AG09319 (cell line): Measurements from ENCODE around the gene FALEC.

Source experiments
- DNase-seq: peaks from one replicate; pipeline ENCODE4 v3.0.0-alpha.2; 2010; ENCODE audit warnings: low read depth; ENCODE audit errors: extremely low read depth
- CTCF ChIP-seq: IDR thresholded peaks from 2 replicates; pipeline ENCODE4 v1.5.1; 2011; ENCODE audit warnings: low read depth, mild to moderate bottlenecking, inconsistent platforms, low read length, moderate library complexity

The FALEC gene

DNA sequence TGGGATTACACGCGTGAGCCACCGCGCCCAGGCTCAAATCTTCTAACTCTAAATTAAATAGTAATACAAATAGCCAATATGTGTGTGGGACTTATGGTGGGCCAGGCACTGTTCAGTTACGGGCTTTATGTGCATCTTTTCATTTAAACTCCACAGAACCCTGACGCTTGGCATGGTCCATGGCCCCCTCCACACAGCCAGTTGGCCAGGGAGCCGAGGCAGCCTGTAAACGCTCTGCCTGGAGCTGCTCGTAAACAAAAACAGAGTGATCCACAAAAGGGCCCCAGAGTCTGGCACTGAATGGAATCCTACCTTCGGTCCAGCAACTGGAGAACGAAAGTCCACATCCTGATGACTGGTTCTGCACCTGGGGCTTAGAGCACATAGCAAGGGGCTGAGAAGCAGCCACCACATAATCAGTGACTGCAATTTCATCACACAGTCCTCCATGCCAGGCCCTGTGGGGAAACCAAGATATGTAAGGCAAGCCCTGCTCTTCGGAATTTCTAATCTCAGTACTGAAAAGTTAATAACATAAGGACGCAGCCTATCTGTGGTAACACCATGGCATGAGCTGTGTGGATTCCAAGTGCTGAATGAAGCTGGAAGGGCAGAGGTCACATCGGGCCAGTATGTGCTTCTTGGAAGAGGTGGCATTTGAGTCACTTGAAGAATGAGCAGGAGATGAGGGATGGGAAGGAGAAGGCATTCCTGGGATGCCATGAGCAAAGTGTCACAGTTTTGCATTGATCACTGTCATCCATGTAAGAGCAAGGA lies 20.1 kb downstream of the FALEC start:
- no peak for TF ChIP-seq CTCF
- no peak for DNase-seq

DNA sequence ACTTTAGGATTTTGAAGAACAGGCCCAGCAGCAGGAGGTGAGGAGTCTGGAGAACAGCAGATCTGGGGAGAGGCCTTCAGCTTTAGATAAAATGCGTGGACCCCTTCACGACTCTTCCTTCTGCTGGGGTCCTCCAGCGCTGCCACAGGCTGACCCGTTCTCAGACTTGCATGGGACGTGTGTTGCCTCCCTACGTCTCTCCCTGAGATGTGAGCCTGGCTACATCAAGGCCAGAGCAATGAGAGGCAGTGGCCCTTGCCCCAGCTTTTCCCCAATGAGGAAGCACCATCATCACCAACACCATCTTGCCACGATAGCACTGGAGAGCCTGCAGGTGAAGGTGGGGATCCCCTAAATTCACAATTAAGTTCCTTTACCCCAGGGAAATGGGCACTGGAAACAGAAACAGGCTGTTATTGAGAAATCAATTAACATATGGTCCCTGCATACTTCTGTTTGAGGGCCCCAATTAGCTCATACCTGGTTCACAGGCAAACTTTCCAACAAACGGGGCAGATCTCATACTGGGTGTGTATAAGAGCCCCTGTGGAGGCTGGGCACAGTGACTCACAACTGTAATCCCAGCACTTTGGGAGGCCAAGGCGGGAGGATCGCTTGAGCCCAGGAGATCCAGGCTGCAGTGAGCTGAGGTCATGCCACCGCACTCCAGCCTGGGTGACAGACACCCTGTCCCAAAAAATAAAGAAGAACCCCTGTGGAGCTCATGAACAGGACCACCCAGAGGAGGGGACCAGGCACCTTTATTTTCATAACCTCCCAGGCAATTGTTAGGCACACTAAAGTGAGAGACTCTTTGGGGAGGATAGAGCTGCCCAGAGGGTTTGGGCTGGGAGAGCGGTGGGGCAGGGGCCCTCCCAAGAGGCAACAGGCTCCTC lies 21.5 kb downstream of the FALEC start:
- DNase-seq: no peak
- no peak for TF ChIP-seq CTCF

DNA sequence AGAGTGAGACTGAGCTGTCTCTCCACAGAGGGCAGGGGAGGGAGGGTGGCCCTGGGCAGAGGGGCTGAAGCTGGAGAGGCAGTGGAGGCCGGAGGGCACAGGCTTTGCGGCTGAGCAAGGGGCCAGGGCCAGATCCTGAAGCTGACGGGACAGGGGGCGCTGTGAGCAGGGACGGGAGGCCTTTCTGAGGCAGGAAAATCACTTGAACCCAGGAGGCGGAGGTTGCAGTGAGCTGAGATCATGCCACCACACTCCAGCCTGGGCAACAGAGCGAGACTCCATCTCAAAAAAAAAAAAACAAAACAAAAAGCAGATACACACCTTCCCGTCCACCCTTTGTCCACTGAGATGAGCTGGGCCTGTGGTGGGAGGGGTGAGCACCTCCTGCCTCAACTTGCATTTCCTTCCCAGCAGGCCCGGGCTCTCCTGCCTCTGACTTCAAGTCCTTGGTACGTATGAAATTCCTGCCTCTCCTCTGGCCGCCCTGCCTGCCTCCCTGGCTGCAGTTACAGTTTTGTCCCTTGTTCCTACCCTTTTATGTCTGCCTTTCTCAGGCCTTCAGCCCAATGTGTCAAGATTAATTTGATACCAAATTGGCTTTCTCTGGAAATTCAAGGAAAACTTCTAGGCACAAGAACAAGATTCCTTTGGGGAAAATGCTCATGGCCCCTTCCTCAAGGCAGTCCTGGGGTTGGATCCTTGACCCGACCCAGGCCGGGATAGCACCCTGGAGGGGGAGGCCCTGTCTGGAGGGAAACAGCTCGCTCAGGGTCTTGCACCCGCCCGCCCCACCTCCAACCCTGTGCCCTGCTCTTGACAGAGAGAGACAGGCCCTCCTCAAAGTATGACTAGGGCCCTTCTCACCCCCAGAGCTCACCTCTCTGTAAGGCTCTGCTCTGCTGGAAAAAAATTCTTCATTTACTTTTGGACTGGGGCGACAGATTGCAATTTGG lies 22.5 kb downstream of the FALEC start:
- DNase-seq: peak; percentile 60
- TF ChIP-seq CTCF: peak; percentile 10

DNA sequence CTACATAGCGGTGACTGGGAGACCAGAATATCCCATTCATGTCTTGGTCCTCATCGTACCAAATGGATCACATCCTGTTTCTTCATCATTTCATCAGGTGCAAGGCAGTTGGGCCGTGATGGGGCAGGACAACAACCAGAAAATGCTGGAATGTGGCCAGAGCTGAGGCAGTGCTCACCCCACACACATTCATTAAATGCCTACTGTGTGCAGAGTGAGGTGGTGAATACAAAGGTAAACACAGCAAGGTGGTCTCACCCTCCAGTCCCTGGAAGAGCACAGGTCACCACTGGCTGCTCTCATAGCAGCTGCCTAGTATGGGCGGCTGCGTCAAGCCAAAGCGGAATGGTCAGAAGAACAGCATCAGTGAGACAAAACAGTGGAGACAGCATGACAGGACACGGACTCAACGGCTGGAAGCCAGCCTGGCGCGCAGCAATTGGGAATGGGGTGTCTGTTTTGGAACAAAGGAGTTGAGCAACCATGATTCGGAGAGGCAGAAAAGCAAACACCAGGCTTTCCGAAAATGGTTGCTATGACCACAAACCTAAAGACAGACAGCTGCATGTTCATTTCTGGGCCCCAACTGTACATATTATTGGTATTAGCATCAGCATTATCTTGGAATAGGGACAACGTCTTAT lies 28.1 kb downstream of the FALEC start:
- TF ChIP-seq CTCF: no peak
- DNase-seq: no peak

DNA sequence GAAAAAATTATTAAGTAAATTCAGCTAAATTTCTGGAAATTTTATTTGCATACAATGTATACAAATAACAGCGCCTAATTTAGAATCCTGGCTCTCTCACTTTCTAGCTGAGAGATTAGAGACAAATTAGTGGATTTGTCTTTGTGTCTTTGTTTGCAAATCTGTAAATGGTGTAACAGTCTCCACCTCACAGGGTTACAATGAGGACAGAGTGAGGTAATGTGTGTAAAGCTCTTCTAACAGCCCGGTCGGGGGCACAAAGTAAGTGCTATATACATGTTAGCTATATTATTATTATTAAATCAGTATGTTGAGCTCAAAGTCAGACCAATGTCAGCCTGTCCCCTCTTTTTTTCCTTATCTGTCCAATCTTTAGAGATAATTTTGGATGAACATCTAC lies 28.7 kb downstream of the FALEC start:
- TF ChIP-seq CTCF: no peak
- DNase-seq: no peak

DNA sequence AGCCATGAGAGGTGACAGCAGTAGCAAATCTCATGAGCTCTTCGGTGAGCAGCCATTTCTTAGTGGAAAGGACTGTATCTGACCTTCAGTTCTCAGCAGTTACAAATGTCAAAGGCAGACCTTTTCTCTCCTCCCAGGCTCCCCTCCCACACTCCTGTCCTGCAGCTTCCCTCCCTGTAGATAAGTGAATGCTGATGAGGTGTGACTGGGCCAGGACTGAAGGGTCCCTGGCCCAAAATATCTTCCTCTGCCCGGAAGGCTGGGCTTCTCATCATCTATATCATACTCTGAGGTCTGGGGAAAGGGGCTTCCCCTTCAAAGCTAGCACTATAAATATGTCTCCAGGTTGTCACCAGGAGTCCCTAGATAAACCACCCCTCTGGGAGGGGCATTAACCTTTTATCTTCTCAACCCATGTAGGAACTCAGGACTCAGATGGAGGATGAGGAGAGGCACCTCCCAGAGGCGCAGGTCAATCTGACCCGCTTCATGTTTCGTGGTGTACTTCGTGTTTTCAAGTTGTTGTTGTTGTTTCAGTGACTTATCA lies 30.0 kb downstream of the FALEC start:
- DNase-seq: no peak
- no peak for TF ChIP-seq CTCF
